Epidermal melanocyte (primary cell): ENCODE measurements around the gene GGA2.
A peak's percentile ranks its signal among the peaks of the same experiment; 100 is the strongest.
"Not testable (repeated sequence)": the region's sequence is repeated elsewhere in the genome, so short reads cannot be mapped to it uniquely, and the experiment has no call there.

ENCODE experiments used
- DNase-seq: peaks from one replicate; pipeline ENCODE4 v3.0.0; 2011; ENCODE audit warnings: low spot score; ENCODE audit not compliant: insufficient read length

GGA2 gene

GRCh38 chr16:23478566-23478965, 31.7 kb downstream of the GGA2 start:
- no peak for DNase-seq

- DNase-seq = no peak
Observed at GRCh38 chr16:23476289-23476688, 34.0 kb downstream of the GGA2 start.

- DNase-seq = no peak
Observed at GRCh38 chr16:23469814-23470213, 40.5 kb downstream of the GGA2 start.

- DNase-seq = no peak
Observed at GRCh38 chr16:23466162-23466885, 44.0 kb downstream of the GGA2 start.

GRCh38 chr16:23465179-23465578, 45.1 kb downstream of the GGA2 start:
- DNase-seq = no peak

GRCh38 chr16:23464196-23464595, 46.1 kb downstream of the GGA2 start:
- DNase-seq = no peak

GRCh38 chr16:23462994-23463393, 47.3 kb downstream of the GGA2 start:
- DNase-seq = peak; percentile 30

- DNase-seq = no peak
Observed at GRCh38 chr16:23453338-23454052, 56.8 kb downstream of the GGA2 start.

GRCh38 chr16:23452572-23453337, 57.5 kb downstream of the GGA2 start, which contains the start of gene COG7:
Gene COG7, minus strand, starts transcription at chr16:23453189. Its CDS starts 195 bp downstream, at chr16:23452994.
- peak; percentile 81 for DNase-seq

- DNase-seq = no peak
Observed at GRCh38 chr16:23452221-23452571, 58.1 kb downstream of the GGA2 start.

GRCh38 chr16:23448392-23448791, 61.9 kb downstream of the GGA2 start:
- DNase-seq = no peak

- DNase-seq = not testable (repeated sequence)
Observed at GRCh38 chr16:23437542-23437941, 72.8 kb downstream of the GGA2 start.

GRCh38 chr16:23436951-23437350, 73.3 kb downstream of the GGA2 start:
- no peak for DNase-seq

- peak; percentile 29 for DNase-seq
Observed at GRCh38 chr16:23435500-23435899, 74.8 kb downstream of the GGA2 start.

- DNase-seq = peak; percentile 35
Observed at GRCh38 chr16:23434380-23434779, 75.9 kb downstream of the GGA2 start.

GRCh38 chr16:23433261-23433920, 76.9 kb downstream of the GGA2 start:
- DNase-seq = no peak

- DNase-seq = no peak
Observed at GRCh38 chr16:23432176-23433128, 77.8 kb downstream of the GGA2 start.

- no peak for DNase-seq
Observed at GRCh38 chr16:23428351-23428750, 81.9 kb downstream of the GGA2 start.

GRCh38 chr16:23424292-23424958, 85.9 kb downstream of the GGA2 start:
- DNase-seq = no peak

GRCh38 chr16:23423496-23424049, 86.7 kb downstream of the GGA2 start:
- peak; percentile 33 for DNase-seq
